Smooth muscle cell (in vitro differentiated cells): ENCODE results near the gene KYNU. TPM values are rescaled to one million over a fixed set of nuclear protein-coding genes. Genes with fewer than 3 reads are reported as not detected.

Experiments used
- DNase-seq: peaks from one replicate; lab custom pipeline; 2025; ENCODE audit not compliant: unreplicated experiment; lab: John Stamatoyannopoulos, UW
- H2AFZ ChIP-seq: fragments of 200-600 bp; sonication (generic); 2 replicates; pipeline ENCODE4 v1.6.0; 2016; ENCODE audit warnings: antibody characterized with exemption, low read depth, mild to moderate bottlenecking
- H3F3A ChIP-seq: fragments of 200-600 bp; sonication (generic); 2 replicates; pipeline ENCODE4 v1.6.0; 2017; ENCODE audit warnings: antibody characterized with exemption, low read depth
- H3K27ac ChIP-seq: fragments of 200-600 bp; sonication (generic); 2 replicates; pipeline ENCODE4 v1.5.1; 2016; ENCODE audit warnings: low read depth, mild to moderate bottlenecking
- H3K27me3 ChIP-seq: fragments of 200-600 bp; sonication (generic); 2 replicates; pipeline ENCODE4 v1.6.1; 2016; ENCODE audit warnings: low read depth, mild to moderate bottlenecking
- H3K36me3 ChIP-seq: fragments of 200-600 bp; sonication (generic); 2 replicates; pipeline ENCODE4 v1.5.1; 2016; ENCODE audit warnings: low read depth
- H3K4me1 ChIP-seq: fragments of 200-600 bp; sonication (generic); 2 replicates; pipeline ENCODE4 v1.5.1; 2016; ENCODE audit warnings: low read depth
- H3K4me2 ChIP-seq: fragments of 200-600 bp; sonication (generic); 2 replicates; pipeline ENCODE4 v1.6.0; 2016; ENCODE audit warnings: mild to moderate bottlenecking
- H3K4me3 ChIP-seq: fragments of 200-600 bp; sonication (generic); 2 replicates; pipeline ENCODE4 v1.5.1; 2016; ENCODE audit warnings: mild to moderate bottlenecking
- H3K79me2 ChIP-seq: fragments of 200-600 bp; sonication (generic); 2 replicates; pipeline ENCODE4 v1.6.0; 2016; ENCODE audit warnings: low read depth, mild to moderate bottlenecking
- H3K9ac ChIP-seq: fragments of 200-600 bp; sonication (generic); 2 replicates; pipeline ENCODE4 v1.6.0; 2016; ENCODE audit warnings: low read depth
- H3K9me3 ChIP-seq: fragments of 200-600 bp; sonication (generic); replicated peaks from 2 replicates; pipeline ENCODE4 v1.5.1; 2016; ENCODE audit warnings: low read depth
- H4K20me1 ChIP-seq: fragments of 200-600 bp; sonication (generic); 2 replicates; pipeline ENCODE4 v1.6.0; 2016; ENCODE audit warnings: low read depth
- CTCF ChIP-seq: fragments of 200-600 bp; sonication (generic); IDR thresholded peaks from 2 replicates; pipeline ENCODE4 v1.5.1; 2017; ENCODE audit warnings: borderline replicate concordance, mild to moderate bottlenecking, antibody characterized with exemption; ENCODE audit not compliant: insufficient read depth, poor library complexity, severe bottlenecking
- WGBS: methylation state at CpG from one replicate; pipeline ENCODE4 v1.1.7; 2016; ENCODE audit warnings: low lambda C conversion rate; 5-methylcytosine and 5-hydroxymethylcytosine counted together
- polyA plus RNA-seq: library from polyadenylated mRNA; unstranded; fragments of >200 nt; fragmentation: Nextera tagmentation; extraction: Ambion mirVana; gene quantifications from 2 replicates; pipeline ENCODE4 v1.2.1, GENCODE V29; 2016
- total RNA-seq: library from RNA; depleted of rRNA; stranded (reverse); fragments of >200 nt; gene quantifications from 2 replicates; pipeline ENCODE4 v1.2.3, GENCODE V29; 2014

Gene KYNU
- total and polyA plus RNA-seq, 2 experiments from 2014 or later: 5.7 to 16.0 TPM

GRCh38 chr2:142966284-142966683 is 88.8 kb downstream of the KYNU start:
- H3K9ac ChIP-seq: no peak overlapping the region
- DNase-seq: no peak
- no peak for TF ChIP-seq CTCF
- H3K27me3 ChIP-seq: no peaks in the 10 kb centered on the region
- peak overlapping the region; percentile 31 for H3K27ac ChIP-seq
- no peak overlapping the region for H3K4me3 ChIP-seq
- peaks cover 9% of the 10 kb centered on the region for H3K9me3 ChIP-seq
- no peaks in the 10 kb centered on the region for H4K20me1 ChIP-seq
- H3K79me2 ChIP-seq: no peaks in the 10 kb centered on the region
- H3K36me3 ChIP-seq: peaks cover 9% of the 10 kb centered on the region
- no peak overlapping the region for H3K4me2 ChIP-seq
- no peaks in the 10 kb centered on the region for H3F3A ChIP-seq
- H3K4me1 ChIP-seq: no peaks in the 10 kb centered on the region
- H2AFZ ChIP-seq: peak overlapping the region; percentile 26

DNA sequence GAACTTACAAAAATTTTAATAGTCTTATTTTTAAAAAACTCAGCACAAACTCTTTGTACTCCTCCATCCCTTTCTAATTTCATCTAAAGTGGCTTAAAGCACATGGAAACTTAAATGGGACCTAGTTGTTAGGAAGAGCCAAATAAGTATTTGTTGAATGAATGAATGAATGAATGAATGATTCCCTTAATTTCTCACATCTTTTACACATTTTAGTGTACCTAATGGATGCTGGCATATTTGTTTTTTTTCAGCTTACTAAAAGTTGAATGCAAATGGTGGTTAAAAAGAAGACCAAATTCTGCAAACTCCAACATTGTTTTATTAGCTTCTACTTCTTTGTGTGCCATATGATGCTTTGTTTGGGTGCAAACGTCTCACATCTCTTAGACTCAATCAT is 89.6 kb downstream of the KYNU start:
- no peak for DNase-seq
- Histone ChIP-seq H3K9me3 (peaks cover 9% of the 10 kb centered on the region), H3K9ac (no peak overlapping the region), H4K20me1 (no peaks in the 10 kb centered on the region), H3K36me3 (peaks cover 9% of the 10 kb centered on the region), H3F3A (no peaks in the 10 kb centered on the region), H3K27me3 (no peaks in the 10 kb centered on the region), H2AFZ (no peak overlapping the region), H3K4me1 (no peaks in the 10 kb centered on the region), H3K27ac (no peak overlapping the region), H3K4me3 (no peak overlapping the region), H3K79me2 (no peaks in the 10 kb centered on the region), H3K4me2 (no peak overlapping the region)
- WGBS: 84% methylated on average over 1 of the region's 1 CpG
- TF ChIP-seq CTCF: no peak

GRCh38 chr2:142973160-142973821 is 95.8 kb downstream of the KYNU start:
- H3K4me3 ChIP-seq: no peak overlapping the region
- WGBS: 67% methylated on average over 4 of the region's 4 CpGs
- H3K9me3 ChIP-seq: no peaks in the 10 kb centered on the region
- H3K27ac ChIP-seq: peak overlapping the region; percentile 79
- DNase-seq: no peak
- H3K4me1 ChIP-seq: peaks cover 9% of the 10 kb centered on the region
- H4K20me1 ChIP-seq: no peaks in the 10 kb centered on the region
- H2AFZ ChIP-seq: peak overlapping the region; percentile 66
- H3K79me2 ChIP-seq: no peaks in the 10 kb centered on the region
- TF ChIP-seq CTCF: no peak
- H3K9ac ChIP-seq: no peak overlapping the region
- peak overlapping the region; percentile 69 for H3K4me2 ChIP-seq
- H3K36me3 ChIP-seq: no peaks in the 10 kb centered on the region
- H3K27me3 ChIP-seq: no peaks in the 10 kb centered on the region
- no peaks in the 10 kb centered on the region for H3F3A ChIP-seq

- H2AFZ ChIP-seq: peak overlapping the region; percentile 66
- WGBS: 25% methylated on average over 4 of the region's 4 CpGs
Measured at GRCh38 chr2:142973822-142974207, 96.4 kb downstream of the KYNU start.

More at GRCh38 chr2:142973822-142974207, 96.4 kb downstream of the KYNU start:
- Histone ChIP-seq H3F3A (no peaks in the 10 kb centered on the region), H3K4me3 (no peak overlapping the region), H3K79me2 (no peaks in the 10 kb centered on the region), H3K36me3 (no peaks in the 10 kb centered on the region), H3K27me3 (no peaks in the 10 kb centered on the region), H3K4me1 (peaks cover 9% of the 10 kb centered on the region), H3K9me3 (no peaks in the 10 kb centered on the region), H3K27ac (peak overlapping the region; percentile 79), H3K4me2 (peak overlapping the region; percentile 69), H4K20me1 (no peaks in the 10 kb centered on the region), H3K9ac (peak overlapping the region; percentile 27)
- TF ChIP-seq CTCF: no peak
- no peak for DNase-seq
